ENCODE data around the gene SOCS3. TPM values are rescaled to one million over a fixed set of nuclear protein-coding genes. Genes with fewer than 3 reads are reported as not detected.

SOCS3 gene
- total and polyA plus RNA-seq, 2 experiments from 2014 or later, result 31.2 to 50.6 TPM

- Histone ChIP-seq H3K4me1 (ENCODE audit: insufficient read depth) (peaks cover 72% of the 10 kb centered on the region), H3K79me2 (ENCODE audit: insufficient read depth) (peaks cover 48% of the 10 kb centered on the region), H3K4me2 (ENCODE audit: unreplicated experiment) (peak within 1 kb of the TSS; percentile 80), H3K9me2 (ENCODE audit: insufficient read depth) (no peaks in the 10 kb centered on the region), H3F3A (ENCODE audit: insufficient read depth) (peaks cover 83% of the 10 kb centered on the region), H3K9ac (peak within 1 kb of the TSS; percentile 99), H3K9me3 (ENCODE audit: low read depth) (no peaks in the 10 kb centered on the region), H3K36me3 (ENCODE audit: low read depth) (no peaks in the 10 kb centered on the region), H2AFZ (peak within 1 kb of the TSS; percentile 80), H3K27me3 (replicated peaks; ENCODE audit: insufficient read depth) (no peaks in the 10 kb centered on the region), H4K20me1 (ENCODE audit: insufficient read depth) (no peaks in the 10 kb centered on the region), H3K27ac (peak within 1 kb of the TSS; percentile 99), H3K4me3 (peak within 1 kb of the TSS; percentile 94)
- TF ChIP-seq EZH2phosphoT487 (IDR thresholded peaks at IDR 0.05; ENCODE audit: insufficient read depth, low read depth) (no peak), EZH2 (IDR thresholded peaks at IDR 0.05; ENCODE audit: insufficient read depth, poor library complexity, severe bottlenecking) (no peak)
- 4% methylated on average over 80 to 81 of the region's 89 CpGs for WGBS, 2 experiments (ENCODE audit: low coverage in 1 of 2, low lambda C conversion rate in 2 of 2, missing lambda C conversion rate in 2 of 2)
- in situ Hi-C loops (cut with MboI), result no loop called here
- DNase-seq, result peak; percentile 89
These were observed 18.6 kb upstream of the SOCS3 start, which contains the start of gene PGS1 for GRCh38 chr17:78378225-78379130. Gene PGS1, plus strand, starts transcription at chr17:78378649. Its CDS starts 17 bp downstream, at chr17:78378666.

- Histone ChIP-seq H3K27ac (peak overlapping the region; percentile 99), H3K4me3 (peak overlapping the region; percentile 94), H3K9me2 (ENCODE audit: insufficient read depth) (no peaks in the 10 kb centered on the region), H3K9me3 (ENCODE audit: low read depth) (no peaks in the 10 kb centered on the region), H3K4me1 (ENCODE audit: insufficient read depth) (peaks cover 65% of the 10 kb centered on the region), H4K20me1 (ENCODE audit: insufficient read depth) (no peaks in the 10 kb centered on the region), H3K79me2 (ENCODE audit: insufficient read depth) (peaks cover 41% of the 10 kb centered on the region), H2AFZ (peak overlapping the region; percentile 80), H3K27me3 (replicated peaks; ENCODE audit: insufficient read depth) (no peaks in the 10 kb centered on the region), H3K36me3 (ENCODE audit: low read depth) (no peaks in the 10 kb centered on the region), H3K4me2 (ENCODE audit: unreplicated experiment) (peak overlapping the region; percentile 80), H3F3A (ENCODE audit: insufficient read depth) (peaks cover 76% of the 10 kb centered on the region), H3K9ac (peak overlapping the region; percentile 99)
- in situ Hi-C loops (cut with MboI), result no loop called here
- TF ChIP-seq EZH2 (IDR thresholded peaks at IDR 0.05; ENCODE audit: insufficient read depth, poor library complexity, severe bottlenecking), result no peak
- TF ChIP-seq EZH2phosphoT487 (IDR thresholded peaks at IDR 0.05; ENCODE audit: insufficient read depth, low read depth), result no peak
- no peak for DNase-seq
- 47 to 59% methylated on average over 14 of the region's 14 CpGs for WGBS, 2 experiments (ENCODE audit: low coverage in 1 of 2, low lambda C conversion rate in 2 of 2, missing lambda C conversion rate in 2 of 2)
These were observed 18.0 kb upstream of the SOCS3 start for GRCh38 chr17:78377858-78378224.

GRCh38 chr17:78376161-78376560 is 16.3 kb upstream of the SOCS3 start:
- no peaks in the 10 kb centered on the region for H3K36me3 ChIP-seq (ENCODE audit: low read depth)
- peaks cover 52% of the 10 kb centered on the region for H3K4me1 ChIP-seq (ENCODE audit: insufficient read depth)
- no peak for DNase-seq
- no peak overlapping the region for H2AFZ ChIP-seq
- peak overlapping the region; percentile 76 for H3K4me2 ChIP-seq (ENCODE audit: unreplicated experiment)
- WGBS, 2 experiments (ENCODE audit: low coverage in 1 of 2, low lambda C conversion rate in 2 of 2, missing lambda C conversion rate in 2 of 2), result 32 to 33% methylated on average over 5 of the region's 5 CpGs
- no peaks in the 10 kb centered on the region for H4K20me1 ChIP-seq (ENCODE audit: insufficient read depth)
- H3K9me3 ChIP-seq (ENCODE audit: low read depth), result no peaks in the 10 kb centered on the region
- TF ChIP-seq EZH2 (IDR thresholded peaks at IDR 0.05; ENCODE audit: insufficient read depth, poor library complexity, severe bottlenecking) (no peak), EZH2phosphoT487 (IDR thresholded peaks at IDR 0.05; ENCODE audit: insufficient read depth, low read depth) (no peak)
- in situ Hi-C loops (cut with MboI), result no loop called here
- no peaks in the 10 kb centered on the region for H3K9me2 ChIP-seq (ENCODE audit: insufficient read depth)
- peak overlapping the region; percentile 81 for H3K9ac ChIP-seq
- H3K27ac ChIP-seq, result peak overlapping the region; percentile 98
- peaks cover 61% of the 10 kb centered on the region for H3F3A ChIP-seq (ENCODE audit: insufficient read depth)
- peak overlapping the region; percentile 55 for H3K4me3 ChIP-seq
- H3K79me2 ChIP-seq (ENCODE audit: insufficient read depth), result peaks cover 24% of the 10 kb centered on the region
- H3K27me3 ChIP-seq (replicated peaks; ENCODE audit: insufficient read depth), result no peaks in the 10 kb centered on the region

- H3K27ac ChIP-seq, result peak overlapping the region; percentile 98
- H3F3A ChIP-seq (ENCODE audit: insufficient read depth), result peaks cover 55% of the 10 kb centered on the region
- H3K9me3 ChIP-seq (ENCODE audit: low read depth), result no peaks in the 10 kb centered on the region
- no peaks in the 10 kb centered on the region for H3K9me2 ChIP-seq (ENCODE audit: insufficient read depth)
- WGBS, 2 experiments (ENCODE audit: low coverage in 1 of 2, low lambda C conversion rate in 2 of 2, missing lambda C conversion rate in 2 of 2), result 5 to 6% methylated on average over 9 of the region's 9 CpGs
- H4K20me1 ChIP-seq (ENCODE audit: insufficient read depth), result no peaks in the 10 kb centered on the region
- in situ Hi-C loops (cut with MboI), result no loop called here
- H3K4me1 ChIP-seq (ENCODE audit: insufficient read depth), result peaks cover 46% of the 10 kb centered on the region
- no peaks in the 10 kb centered on the region for H3K27me3 ChIP-seq (replicated peaks; ENCODE audit: insufficient read depth)
- peak overlapping the region; percentile 76 for H3K4me2 ChIP-seq (ENCODE audit: unreplicated experiment)
- TF ChIP-seq EZH2 (IDR thresholded peaks at IDR 0.05; ENCODE audit: insufficient read depth, poor library complexity, severe bottlenecking) (no peak), EZH2phosphoT487 (IDR thresholded peaks at IDR 0.05; ENCODE audit: insufficient read depth, low read depth) (no peak)
- H3K79me2 ChIP-seq (ENCODE audit: insufficient read depth), result peaks cover 19% of the 10 kb centered on the region
- peak overlapping the region; percentile 55 for H3K4me3 ChIP-seq
- H2AFZ ChIP-seq, result no peak overlapping the region
- DNase-seq, result peak; percentile 96
- H3K36me3 ChIP-seq (ENCODE audit: low read depth), result no peaks in the 10 kb centered on the region
- peak overlapping the region; percentile 81 for H3K9ac ChIP-seq
These were observed 15.7 kb upstream of the SOCS3 start for GRCh38 chr17:78375401-78376151.
